Tibial nerve (tissue), 4 donors: ENCODE data around the gene PLAAT4. TPM values are rescaled to one million over a fixed set of nuclear protein-coding genes. Genes with fewer than 3 reads are reported as not detected.
"Not testable (repeated sequence)": the region's sequence is repeated elsewhere in the genome, so short reads cannot be mapped to it uniquely, and the experiment has no call there.

Source experiments
- DNase-seq, 2 donors: peaks; one replicate each; pipeline ENCODE4 v3.0.0-alpha.2; 2019; ENCODE audit warnings: low spot score in 2 of 2
- H3K27ac ChIP-seq, 4 donors: fragments of 200-600 bp; sonication (generic) in 3 of 4; one replicate each; pipeline ENCODE4 v1.5.1; 2017 to 2019; ENCODE audit warnings: mild to moderate bottlenecking in 1 of 4
- H3K27me3 ChIP-seq, 2 donors: fragments of 200-600 bp; sonication (generic) in 1 of 2; one replicate each; pipeline versions ENCODE4 v1.5.1 to v1.6.0; 2017 to 2019
- H3K36me3 ChIP-seq, 3 donors: fragments of 200-600 bp; sonication (generic); one replicate each; pipeline ENCODE4 v1.5.1; 2018 to 2019
- H3K4me1 ChIP-seq, 4 donors: fragments of 200-600 bp; sonication (generic) in 3 of 4; one replicate each; pipeline ENCODE4 v1.5.1; 2017 to 2019
- H3K4me3 ChIP-seq, 4 donors: fragments of 200-600 bp; sonication (generic) in 3 of 4; one replicate each; pipeline ENCODE4 v1.5.1; 2017 to 2019; ENCODE audit warnings: mild to moderate bottlenecking in 1 of 4, moderate library complexity in 1 of 4
- H3K9me3 ChIP-seq, 4 donors: fragments of 200-600 bp; sonication (generic) in 3 of 4; one replicate each; pipeline ENCODE4 v1.5.1; 2017 to 2019
- EP300 ChIP-seq, 2 donors: sonication (generic); formaldehyde crosslinking; IDR thresholded peaks; one replicate each; pipeline ENCODE4 v1.6.1; 2017; ENCODE audit warnings: antibody characterized with exemption in 2 of 2, mild to moderate bottlenecking in 1 of 2
- POLR2A ChIP-seq, 2 donors: fragments of 450-650 bp; IDR thresholded peaks; one replicate each; pipeline ENCODE4 v1.6.1; 2017; ENCODE audit warnings: antibody characterized with exemption in 2 of 2, mild to moderate bottlenecking in 2 of 2, moderate library complexity in 2 of 2
- WGBS, 2 donors: methylation state at CpG; one replicate each; pipeline ENCODE4 v1.1.5; 2018; 5-methylcytosine and 5-hydroxymethylcytosine counted together
- total RNA-seq, 4 donors: library from RNA; depleted of rRNA; stranded (reverse); fragments of >200 nt; gene quantifications; one replicate each; pipeline ENCODE4 v1.1.0, GENCODE V29; 2016
- TF ChIP-seq, protein P1 (sequence below), 5 experiments: fragments of 200-600 bp in 3 of 5; fragments of 450-650 bp in 2 of 5; sonication (generic) in 3 of 5; IDR thresholded peaks; one replicate each; pipeline ENCODE4 v1.5.1; 2016 to 2019; ENCODE audit warnings: antibody characterized with exemption in 5 of 5, mild to moderate bottlenecking in 3 of 5, moderate library complexity in 2 of 5

Gene PLAAT4
- total RNA-seq, 4 donors from 2014 or later, result 6.3 to 43.7 (median 23.0) TPM

- Histone ChIP-seq H3K36me3 (no peaks in the 10 kb centered on the region), H3K4me3 (peak overlapping the region; percentile 37 to 58 (median 51)), H3K27ac (peak overlapping the region; percentile 64 to 96 (median 86)), H3K9me3 (no peaks in the 10 kb centered on the region), H3K27me3 (no peaks in the 10 kb centered on the region), H3K4me1 (peaks cover 0 to 49% (median 25%) of the 10 kb centered on the region in 4 donors)
- TF ChIP-seq, protein P1, sequence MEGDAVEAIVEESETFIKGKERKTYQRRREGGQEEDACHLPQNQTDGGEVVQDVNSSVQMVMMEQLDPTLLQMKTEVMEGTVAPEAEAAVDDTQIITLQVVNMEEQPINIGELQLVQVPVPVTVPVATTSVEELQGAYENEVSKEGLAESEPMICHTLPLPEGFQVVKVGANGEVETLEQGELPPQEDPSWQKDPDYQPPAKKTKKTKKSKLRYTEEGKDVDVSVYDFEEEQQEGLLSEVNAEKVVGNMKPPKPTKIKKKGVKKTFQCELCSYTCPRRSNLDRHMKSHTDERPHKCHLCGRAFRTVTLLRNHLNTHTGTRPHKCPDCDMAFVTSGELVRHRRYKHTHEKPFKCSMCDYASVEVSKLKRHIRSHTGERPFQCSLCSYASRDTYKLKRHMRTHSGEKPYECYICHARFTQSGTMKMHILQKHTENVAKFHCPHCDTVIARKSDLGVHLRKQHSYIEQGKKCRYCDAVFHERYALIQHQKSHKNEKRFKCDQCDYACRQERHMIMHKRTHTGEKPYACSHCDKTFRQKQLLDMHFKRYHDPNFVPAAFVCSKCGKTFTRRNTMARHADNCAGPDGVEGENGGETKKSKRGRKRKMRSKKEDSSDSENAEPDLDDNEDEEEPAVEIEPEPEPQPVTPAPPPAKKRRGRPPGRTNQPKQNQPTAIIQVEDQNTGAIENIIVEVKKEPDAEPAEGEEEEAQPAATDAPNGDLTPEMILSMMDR (IDR thresholded peaks at IDR 0.05), result no peak
- no peak for TF ChIP-seq EP300 (IDR thresholded peaks at IDR 0.05)
- no peak for TF ChIP-seq POLR2A (IDR thresholded peaks at IDR 0.05)
- DNase-seq, result peak; percentile 47 to 56
- 18 to 31% methylated on average over 8 of the region's 8 CpGs for WGBS, 2 donors
Observed at GRCh38 chr11:63537293-63538101, 889 bp downstream of the PLAAT4 start.

- H3K4me1 ChIP-seq, result peaks cover 0 to 17% (median 13%) of the 10 kb centered on the region in 4 donors
- H3K4me3 ChIP-seq, H3K27ac ChIP-seq, H3K27me3 ChIP-seq, DNase-seq, H3K9me3 ChIP-seq: not testable (repeated sequence)
- H3K36me3 ChIP-seq, result peaks cover 0 to 43% (median 0%) of the 10 kb centered on the region in 3 donors
- WGBS, 2 donors, result 78 to 80% methylated on average over 2 of the region's 2 CpGs
Observed at GRCh38 chr11:63542506-63542905, 5.9 kb downstream of the PLAAT4 start.

DNA sequence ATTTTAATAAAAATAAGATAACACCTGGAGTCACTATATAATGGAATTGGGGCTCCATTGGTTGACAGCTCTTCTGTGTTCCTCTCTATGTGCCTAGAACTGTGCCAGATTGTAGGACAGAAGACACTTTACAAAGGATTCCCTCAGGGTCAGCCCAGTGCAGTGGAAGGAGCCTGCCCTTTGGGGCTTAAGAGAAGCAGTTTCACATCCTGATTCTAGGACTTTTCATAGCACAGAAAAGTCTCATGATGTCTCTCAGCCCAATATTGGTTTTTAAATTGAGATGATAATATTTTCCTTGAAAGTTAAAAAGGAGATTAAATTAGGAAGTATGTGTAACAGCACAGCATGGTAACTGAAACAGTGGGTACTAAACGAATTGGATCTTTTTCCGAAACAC lies 7.1 kb downstream of the PLAAT4 start:
- no peaks in the 10 kb centered on the region for H3K27me3 ChIP-seq
- no peak overlapping the region for H3K27ac ChIP-seq
- WGBS, 2 donors, result 88 to 93% methylated on average over 2 of the region's 2 CpGs
- H3K4me1 ChIP-seq, result peaks cover 0 to 5% (median 2%) of the 10 kb centered on the region in 4 donors
- H3K4me3 ChIP-seq, result no peak overlapping the region
- peaks cover 0 to 50% (median 0%) of the 10 kb centered on the region in 3 donors for H3K36me3 ChIP-seq
- no peak for DNase-seq
- no peak for TF ChIP-seq EP300 (IDR thresholded peaks at IDR 0.05)
- no peak for TF ChIP-seq POLR2A (IDR thresholded peaks at IDR 0.05)
- TF ChIP-seq, protein P1 (IDR thresholded peaks at IDR 0.05), result no peak
- H3K9me3 ChIP-seq, result no peaks in the 10 kb centered on the region

- 69 to 80% methylated on average over 1 of the region's 1 CpG for WGBS, 2 donors
- peaks cover 0 to 50% (median 0%) of the 10 kb centered on the region in 3 donors for H3K36me3 ChIP-seq
- DNase-seq, result no peak
- TF ChIP-seq POLR2A (IDR thresholded peaks at IDR 0.05) (no peak), EP300 (IDR thresholded peaks at IDR 0.05) (no peak)
- TF ChIP-seq, protein P1 (IDR thresholded peaks at IDR 0.05), result no peak
- no peaks in the 10 kb centered on the region for H3K9me3 ChIP-seq
- peaks cover 0 to 4% (median 0%) of the 10 kb centered on the region in 4 donors for H3K4me1 ChIP-seq
- H3K27me3 ChIP-seq, result no peaks in the 10 kb centered on the region
- H3K4me3 ChIP-seq, result no peak overlapping the region
- H3K27ac ChIP-seq, result no peak overlapping the region
Observed at GRCh38 chr11:63547061-63547460, 10.5 kb downstream of the PLAAT4 start.

DNA sequence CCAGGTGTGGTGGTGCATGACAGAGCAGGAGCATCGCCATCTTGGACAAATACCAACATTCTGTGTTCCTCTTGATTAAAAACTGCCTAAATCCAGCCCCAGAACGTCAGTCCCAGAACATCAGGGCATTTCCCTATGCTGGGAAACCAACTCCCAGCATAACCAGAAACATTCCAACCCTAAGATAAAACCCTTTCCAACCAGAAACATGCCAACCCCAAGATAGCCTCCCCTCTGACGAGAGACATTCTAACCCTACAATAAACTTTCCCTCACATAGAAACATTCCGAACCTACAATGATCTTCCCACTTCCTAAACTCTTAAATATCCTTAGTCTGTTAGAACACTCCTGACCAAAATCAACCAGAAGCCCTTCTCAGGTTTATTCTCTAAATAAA lies 11.6 kb downstream of the PLAAT4 start:
- Histone ChIP-seq H3K36me3 (peaks cover 0 to 48% (median 0%) of the 10 kb centered on the region in 3 donors), H3K4me3 (no peak overlapping the region), H3K27me3 (no peaks in the 10 kb centered on the region), H3K4me1 (peaks cover 0 to 5% (median 2%) of the 10 kb centered on the region in 4 donors), H3K9me3 (no peaks in the 10 kb centered on the region), H3K27ac (no peak overlapping the region)
- TF ChIP-seq EP300 (IDR thresholded peaks at IDR 0.05), result no peak
- no peak for TF ChIP-seq POLR2A (IDR thresholded peaks at IDR 0.05)
- TF ChIP-seq, protein P1 (IDR thresholded peaks at IDR 0.05), result no peak
- 81 to 82% methylated on average over 4 of the region's 4 CpGs for WGBS, 2 donors
- no peak for DNase-seq
